IMR-90 (cell line): ENCODE measurements around the gene RARS2. TPM values are rescaled to one million over a fixed set of nuclear protein-coding genes. Genes with fewer than 3 reads are reported as not detected.

Experiments used
- ATAC-seq: fragments of 200-7000 bp; cut with Tn5 transposase; 2 replicates; pipeline ENCODE4 v1.9.1; 2020; ENCODE audit warnings: low read depth, mild to moderate bottlenecking, moderate library complexity
- BruUV-seq: library from RNA; stranded (reverse); fragments of 400-500 nt; replicated peaks from 2 replicates; lab custom pipeline; 2021; lab: Mats Ljungman, UMichigan
- CTCF ChIA-PET: fragments of 300-600 bp; formaldehyde crosslinking; extraction: SDS; loops from one replicate; lab custom pipeline; 2021; ENCODE audit warnings: antibody characterized with exemption; lab: Yijun Ruan, JAX
- POLR2A ChIA-PET: fragments of 300-600 bp; sonication (Branson Sonifier 250); formaldehyde crosslinking; loops from one replicate; lab custom pipeline; 2022; ENCODE audit warnings: antibody characterized with exemption; ENCODE audit not compliant: unreplicated experiment; lab: Charles Lee
- DNase-seq: peaks from one replicate; pipeline ENCODE4 v3.0.0; 2013
- H2AFZ ChIP-seq: replicated peaks from 2 replicates; pipeline ENCODE3; 2013; ENCODE audit warnings: low read length, mild to moderate bottlenecking; ENCODE audit not compliant: poor library complexity
- H2AK5ac ChIP-seq: 2 replicates; pipeline ENCODE4 v1.6.1; 2013; ENCODE audit warnings: low read depth, low read length, inconsistent platforms
- H2AK9ac ChIP-seq: replicated peaks from 2 replicates; pipeline ENCODE3; 2013; ENCODE audit warnings: mild to moderate bottlenecking, low read depth, low read length, moderate library complexity; ENCODE audit not compliant: poor library complexity
- H2BK120ac ChIP-seq: 2 replicates; pipeline ENCODE4 v1.6.1; 2013; ENCODE audit warnings: low read depth, low read length, inconsistent platforms
- H2BK15ac ChIP-seq: 3 replicates; pipeline ENCODE4 v1.6.1; 2013; ENCODE audit warnings: low read depth, low read length, inconsistent platforms
- H2BK20ac ChIP-seq: 2 replicates; pipeline ENCODE4 v1.6.1; 2013; ENCODE audit warnings: low read depth, mild to moderate bottlenecking, inconsistent platforms, low read length, moderate library complexity
- H2BK5ac ChIP-seq: 2 replicates; pipeline ENCODE4 v1.6.1; 2013; ENCODE audit warnings: mild to moderate bottlenecking, low read depth, low read length, inconsistent platforms; ENCODE audit not compliant: poor library complexity, severe bottlenecking
- H3K14ac ChIP-seq: replicated peaks from 2 replicates; pipeline ENCODE4 v1.6.1; 2013; ENCODE audit warnings: low read depth, low read length, inconsistent platforms
- H3K18ac ChIP-seq: 2 replicates; pipeline ENCODE4 v1.6.1; 2013; ENCODE audit warnings: low read depth, low read length, control low read depth
- H3K23ac ChIP-seq: 2 replicates; pipeline ENCODE4 v1.6.1; 2013; ENCODE audit warnings: low read depth, low read length, inconsistent platforms
- H3K27ac ChIP-seq: 2 replicates; pipeline ENCODE4 v1.5.1; 2013; ENCODE audit warnings: mild to moderate bottlenecking, control low read depth, low read length; ENCODE audit not compliant: insufficient read depth
- H3K27me3 ChIP-seq: 2 replicates; pipeline ENCODE4 v1.6.1; 2013; ENCODE audit warnings: low read length; ENCODE audit not compliant: control insufficient read depth, insufficient read depth
- H3K36me3 ChIP-seq: 2 replicates; pipeline ENCODE4 v1.6.1; 2013; ENCODE audit warnings: low read length, mixed read lengths; ENCODE audit not compliant: control insufficient read depth, insufficient read depth
- H3K4ac ChIP-seq: 2 replicates; pipeline ENCODE4 v1.6.1; 2013; ENCODE audit warnings: low read depth, low read length, inconsistent platforms
- H3K4me1 ChIP-seq: 2 replicates; pipeline ENCODE4 v1.6.1; 2013; ENCODE audit warnings: low read length, mixed read lengths; ENCODE audit not compliant: control insufficient read depth, insufficient read depth
- H3K4me2 ChIP-seq: 2 replicates; pipeline ENCODE4 v1.6.1; 2013; ENCODE audit warnings: low read depth, mild to moderate bottlenecking, control low read depth, low read length, moderate library complexity
- H3K4me3 ChIP-seq: 2 replicates; pipeline ENCODE4 v1.5.1; 2013; ENCODE audit warnings: low read depth, mild to moderate bottlenecking, control low read depth, low read length, moderate library complexity; ENCODE audit not compliant: insufficient read depth
- H3K56ac ChIP-seq: 2 replicates; pipeline ENCODE4 v1.6.1; 2013; ENCODE audit warnings: low read length, inconsistent platforms; ENCODE audit not compliant: insufficient read depth; ENCODE audit errors: extremely low read depth
- H3K79me1 ChIP-seq, 2 experiments: 2 replicates each; pipeline ENCODE4 v1.6.1; 2013; ENCODE audit warnings: low read length in 2 of 2, inconsistent platforms in 1 of 2, low read depth in 1 of 2
- H3K9ac ChIP-seq: 2 replicates; pipeline ENCODE4 v1.6.1; 2013; ENCODE audit warnings: low read depth, low read length, control low read depth
- H3K9me1 ChIP-seq: 2 replicates; pipeline ENCODE4 v1.6.1; 2013; ENCODE audit warnings: low read length, inconsistent platforms; ENCODE audit not compliant: insufficient read depth
- H3K9me3 ChIP-seq: 2 replicates; pipeline ENCODE4 v1.6.1; 2013; ENCODE audit warnings: low read length; ENCODE audit not compliant: control insufficient read depth, insufficient read depth
- H4K20me1 ChIP-seq: 2 replicates; pipeline ENCODE4 v1.6.1; 2013; ENCODE audit warnings: low read length, inconsistent platforms; ENCODE audit not compliant: insufficient read depth
- H4K5ac ChIP-seq: 2 replicates; pipeline ENCODE4 v1.6.1; 2013; ENCODE audit warnings: mild to moderate bottlenecking, low read depth, low read length, control low read depth
- H4K8ac ChIP-seq, 2 experiments: 2 replicates each; pipeline ENCODE4 v1.6.1; 2013; ENCODE audit warnings: low read depth in 2 of 2, low read length in 2 of 2, control low read depth in 1 of 2, inconsistent platforms in 1 of 2
- H4K91ac ChIP-seq: 2 replicates; pipeline ENCODE4 v1.6.1; 2013; ENCODE audit warnings: low read depth, low read length, inconsistent platforms; ENCODE audit not compliant: insufficient read depth
- CHD1 ChIP-seq: IDR thresholded peaks from 2 replicates; pipeline ENCODE4 v1.6.1; 2012; ENCODE audit warnings: low read depth, low read length, improper control_type of control experiment
- MXI1 ChIP-seq: IDR thresholded peaks from 2 replicates; pipeline ENCODE4 v1.6.1; 2012; ENCODE audit warnings: low read depth, mild to moderate bottlenecking, low read length, moderate library complexity, borderline replicate concordance
- USF2 ChIP-seq: fragments of 150-350 bp; IDR thresholded peaks from 2 replicates; pipeline ENCODE4 v1.6.1; 2017; ENCODE audit warnings: mild to moderate bottlenecking, antibody characterized with exemption, low read length, low read depth
- WGBS, 2 experiments: methylation state at CpG; one replicate each; pipeline versions ENCODE4 v1.1.5 to v1.1.7; 2013; ENCODE audit warnings: missing lambda C conversion rate in 2 of 2; ENCODE audit not compliant: insufficient read length in 1 of 2; ENCODE audit errors: extremely low coverage in 2 of 2; 5-methylcytosine and 5-hydroxymethylcytosine counted together
- dilution Hi-C: fragments of 300-500 bp; cut with HindIII; formaldehyde crosslinking; loops from one replicate; pipeline ENCODE4 v1.14.3; 2018; ENCODE audit warnings: low sequenced_read_pairs; ENCODE audit not compliant: unreplicated experiment
- in situ Hi-C: fragments of 300-500 bp; cut with MboI; formaldehyde crosslinking; loops from 3 replicates; pipeline ENCODE4 v1.14.3; 2019; ENCODE audit warnings: low sequenced_read_pairs, inconsistent platforms, mixed read lengths
- intact Hi-C: fragments of 100-400 bp; cut with micrococcal nuclease; formaldehyde crosslinking; loops from 2 replicates; pipeline ENCODE4 v1.10.0; 2022
- polyA plus RNA-seq, 3 experiments: library from polyadenylated mRNA; depleted of rRNA; stranded (reverse); fragments of >200 nt; gene quantifications; 2 replicates each; pipeline ENCODE4 v1.2.3, GENCODE V29; 2012; ENCODE audit warnings: low replicate concordance in 1 of 3
- total RNA-seq: library from RNA; depleted of rRNA; stranded (reverse); fragments of >200 nt; gene quantifications from 2 replicates; pipeline ENCODE4 v1.2.3, GENCODE V29; 2012

The RARS2 gene
- total and polyA plus RNA-seq, 2 of the 4 experiments (the other 2 are of a cell fraction): 19.9 to 33.0 TPM

- no peaks in the 10 kb centered on the region for H3K9me1 ChIP-seq
- DNase-seq (no peak), ATAC-seq (no peak)
- no peak overlapping the region for H3K18ac ChIP-seq
- peaks cover 4% of the 10 kb centered on the region for H3K4me1 ChIP-seq
- H2AFZ ChIP-seq: no peak overlapping the region
- H2BK20ac ChIP-seq: no peak overlapping the region
- H4K8ac ChIP-seq: no peak overlapping the region
- no peak overlapping the region for H3K4me2 ChIP-seq
- no peak overlapping the region for H2BK5ac ChIP-seq
- no peak overlapping the region; the same call in 1 of the 2 replicates for H4K5ac ChIP-seq
- H3K56ac ChIP-seq: no peak overlapping the region
- no peaks in the 10 kb centered on the region; a peak in 3 of 4 replicates for H3K79me1 ChIP-seq
- H3K4me3 ChIP-seq: no peak overlapping the region
- H4K91ac ChIP-seq: no peak overlapping the region
- no peaks in the 10 kb centered on the region for H4K20me1 ChIP-seq
- no peak overlapping the region for H2AK5ac ChIP-seq
- in situ Hi-C loops: no loop called here
- intact Hi-C loops: no loop called here
- H3K4ac ChIP-seq: no peak overlapping the region
- H2BK120ac ChIP-seq: no peak overlapping the region
- H3K27ac ChIP-seq: no peak overlapping the region
- no peaks in the 10 kb centered on the region for H3K27me3 ChIP-seq
- H2BK15ac ChIP-seq: no peak overlapping the region
- no peak overlapping the region for H3K14ac ChIP-seq
- ChIA-PET POLR2A (no interaction called here), CTCF (no interaction called here)
- H3K36me3 ChIP-seq: peaks cover 4% of the 10 kb centered on the region
- H2AK9ac ChIP-seq: no peak overlapping the region
- BruUV-seq: no TSS peak
- TF ChIP-seq MXI1 (no peak), CHD1 (no peak), USF2 (no peak)
- no peaks in the 10 kb centered on the region for H3K9me3 ChIP-seq
- H3K9ac ChIP-seq: no peak overlapping the region
- WGBS, 2 experiments: no CpG with 5 or more reads among the region's 2 CpGs
- no peak overlapping the region for H3K23ac ChIP-seq
- dilution Hi-C loops: no loop called here
Observed at GRCh38 chr6:87628424-87628823, 38.6 kb upstream of the RARS2 start.
